Measurements from ENCODE around the gene USP48. TPM values are rescaled to one million over a fixed set of nuclear protein-coding genes. Genes with fewer than 3 reads are reported as not detected.
A peak's percentile ranks its signal among the peaks of the same experiment; 100 is the strongest.

The USP48 gene
- total RNA-seq, 4 donors from 2014 or later: 23.5 to 51.9 (median 39.7) TPM

DNA sequence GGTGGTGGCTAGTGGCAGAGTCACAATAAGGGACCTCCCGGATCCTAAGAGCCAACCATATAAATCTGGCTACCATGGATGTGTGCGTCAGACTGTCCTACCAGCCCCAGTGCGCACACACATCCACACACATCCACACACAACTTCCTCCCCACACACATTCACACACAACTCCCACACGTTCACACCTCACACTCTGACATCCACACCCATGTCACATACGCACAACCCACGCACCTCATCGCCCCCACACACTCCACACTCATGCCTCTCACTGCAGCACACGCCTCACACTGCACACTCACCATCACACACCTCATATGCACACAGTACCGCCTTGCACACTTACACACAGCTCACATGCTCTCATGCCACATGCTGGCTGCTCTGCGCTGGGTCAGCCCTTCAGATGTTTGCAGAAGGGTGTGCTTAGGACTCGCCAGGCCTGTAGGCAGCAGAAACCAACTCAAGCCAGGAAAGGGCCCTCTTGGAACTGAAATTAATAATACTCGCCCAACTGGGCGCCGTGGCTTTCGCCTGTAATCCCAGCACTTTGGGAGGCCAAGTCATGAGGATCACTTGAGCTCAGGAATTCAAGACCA, 32.1 kb upstream of the USP48 start:
- DNase-seq: no peak
- H3K4me3 ChIP-seq: peak overlapping the region in 1 of 4 donors; percentile 64
- H3K36me3 ChIP-seq: no peaks in the 10 kb centered on the region
- H3K4me1 ChIP-seq: peaks cover 0 to 19% (median 5%) of the 10 kb centered on the region in 3 donors
- TF ChIP-seq, protein P1, sequence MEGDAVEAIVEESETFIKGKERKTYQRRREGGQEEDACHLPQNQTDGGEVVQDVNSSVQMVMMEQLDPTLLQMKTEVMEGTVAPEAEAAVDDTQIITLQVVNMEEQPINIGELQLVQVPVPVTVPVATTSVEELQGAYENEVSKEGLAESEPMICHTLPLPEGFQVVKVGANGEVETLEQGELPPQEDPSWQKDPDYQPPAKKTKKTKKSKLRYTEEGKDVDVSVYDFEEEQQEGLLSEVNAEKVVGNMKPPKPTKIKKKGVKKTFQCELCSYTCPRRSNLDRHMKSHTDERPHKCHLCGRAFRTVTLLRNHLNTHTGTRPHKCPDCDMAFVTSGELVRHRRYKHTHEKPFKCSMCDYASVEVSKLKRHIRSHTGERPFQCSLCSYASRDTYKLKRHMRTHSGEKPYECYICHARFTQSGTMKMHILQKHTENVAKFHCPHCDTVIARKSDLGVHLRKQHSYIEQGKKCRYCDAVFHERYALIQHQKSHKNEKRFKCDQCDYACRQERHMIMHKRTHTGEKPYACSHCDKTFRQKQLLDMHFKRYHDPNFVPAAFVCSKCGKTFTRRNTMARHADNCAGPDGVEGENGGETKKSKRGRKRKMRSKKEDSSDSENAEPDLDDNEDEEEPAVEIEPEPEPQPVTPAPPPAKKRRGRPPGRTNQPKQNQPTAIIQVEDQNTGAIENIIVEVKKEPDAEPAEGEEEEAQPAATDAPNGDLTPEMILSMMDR (IDR thresholded peaks at IDR 0.05): no peak
- no peak for TF ChIP-seq POLR2A (IDR thresholded peaks at IDR 0.05)
- 86 to 89% methylated on average over 14 to 15 of the region's 15 CpGs for WGBS, 2 donors
- no peak overlapping the region for H3K27ac ChIP-seq
- H3K27me3 ChIP-seq: peaks cover 0 to 15% (median 1%) of the 10 kb centered on the region in 4 donors
- intact Hi-C loops (cut with DNase I): no loop called here
- no peaks in the 10 kb centered on the region for H3K9me3 ChIP-seq

DNA sequence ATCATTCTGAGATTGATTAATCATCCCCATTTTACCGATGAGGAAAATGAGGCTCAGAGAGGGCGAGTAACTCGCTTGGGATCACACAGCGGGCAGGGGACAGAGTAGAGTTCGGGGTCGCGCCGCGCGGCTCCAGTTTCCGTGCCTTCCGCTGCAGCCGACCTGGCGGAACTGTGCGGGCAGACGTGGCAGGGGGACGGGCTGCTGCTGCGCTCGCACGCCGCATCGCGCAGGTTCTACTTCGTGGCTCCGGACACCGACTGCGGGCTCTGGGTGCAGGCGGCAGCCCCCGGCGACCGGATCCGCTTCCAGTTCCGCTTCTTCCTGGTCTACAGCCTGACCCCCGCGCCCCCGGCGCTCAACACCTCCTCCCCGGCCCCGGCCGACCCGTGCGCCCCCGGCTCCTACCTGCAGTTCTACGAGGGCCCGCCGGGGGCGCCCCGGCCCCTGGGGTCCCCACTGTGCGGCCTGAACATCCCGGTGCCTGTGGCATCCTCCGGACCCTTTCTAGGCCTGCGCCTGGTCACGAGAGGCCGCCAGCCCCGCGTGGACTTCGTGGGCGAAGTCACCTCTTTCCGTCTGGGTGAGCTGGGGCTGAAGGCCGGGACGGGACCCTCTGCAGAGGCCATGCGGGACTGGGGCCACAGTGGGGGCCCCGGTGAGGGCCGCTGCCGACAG, 31.4 kb upstream of the USP48 start:
- H3K9me3 ChIP-seq: no peaks in the 10 kb centered on the region
- H3K4me1 ChIP-seq: peaks cover 0 to 19% (median 5%) of the 10 kb centered on the region in 3 donors
- 5 to 14% methylated on average over 23 to 34 of the region's 65 CpGs for WGBS, 2 donors
- no peak overlapping the region for H3K27ac ChIP-seq
- TF ChIP-seq POLR2A (IDR thresholded peaks at IDR 0.05): no peak
- TF ChIP-seq, protein P1 (IDR thresholded peaks at IDR 0.05): peak in 5 of 6 experiments; percentile 28 to 55 (median 52)
- H3K36me3 ChIP-seq: no peaks in the 10 kb centered on the region
- H3K27me3 ChIP-seq: peaks cover 0 to 15% (median 1%) of the 10 kb centered on the region in 4 donors
- peak overlapping the region; percentile 15 to 64 (median 34) for H3K4me3 ChIP-seq
- DNase-seq: no peak
- intact Hi-C loops (cut with DNase I): no loop called here

- Histone ChIP-seq H3K36me3 (no peaks in the 10 kb centered on the region), H3K27me3 (peaks cover 0 to 15% (median 1%) of the 10 kb centered on the region in 4 donors), H3K4me3 (no peak overlapping the region), H3K9me3 (no peaks in the 10 kb centered on the region), H3K4me1 (peaks cover 0 to 19% (median 5%) of the 10 kb centered on the region in 3 donors), H3K27ac (no peak overlapping the region)
- 88 to 100% methylated on average over 3 of the region's 3 CpGs for WGBS, 2 donors
- no peak for DNase-seq
- no peak for TF ChIP-seq POLR2A (IDR thresholded peaks at IDR 0.05)
- TF ChIP-seq, protein P1 (IDR thresholded peaks at IDR 0.05): no peak
- intact Hi-C loops (cut with DNase I): no loop called here
These were observed 30.6 kb upstream of the USP48 start for GRCh38 chr1:21813542-21813941.

GRCh38 chr1:21811875-21812305, 28.9 kb upstream of the USP48 start, which contains the start of gene LDLRAD2:
LDLRAD2 (plus strand) TSS chr1:21812265; CDS start chr1:21812452, 187 bp downstream.
- TF ChIP-seq POLR2A (IDR thresholded peaks at IDR 0.05): no peak
- TF ChIP-seq, protein P1 (IDR thresholded peaks at IDR 0.05): no peak
- Histone ChIP-seq H3K9me3 (no peaks in the 10 kb centered on the region), H3K27me3 (peaks cover 0 to 15% (median 1%) of the 10 kb centered on the region in 4 donors), H3K4me3 (no peak within 1 kb of the TSS), H3K36me3 (no peaks in the 10 kb centered on the region), H3K4me1 (peaks cover 0 to 19% (median 5%) of the 10 kb centered on the region in 3 donors), H3K27ac (no peak within 1 kb of the TSS)
- DNase-seq: no peak
- WGBS, 2 donors: 56 to 78% methylated on average over 1 to 2 of the region's 2 CpGs
- intact Hi-C loops (cut with DNase I): no loop called here

DNA sequence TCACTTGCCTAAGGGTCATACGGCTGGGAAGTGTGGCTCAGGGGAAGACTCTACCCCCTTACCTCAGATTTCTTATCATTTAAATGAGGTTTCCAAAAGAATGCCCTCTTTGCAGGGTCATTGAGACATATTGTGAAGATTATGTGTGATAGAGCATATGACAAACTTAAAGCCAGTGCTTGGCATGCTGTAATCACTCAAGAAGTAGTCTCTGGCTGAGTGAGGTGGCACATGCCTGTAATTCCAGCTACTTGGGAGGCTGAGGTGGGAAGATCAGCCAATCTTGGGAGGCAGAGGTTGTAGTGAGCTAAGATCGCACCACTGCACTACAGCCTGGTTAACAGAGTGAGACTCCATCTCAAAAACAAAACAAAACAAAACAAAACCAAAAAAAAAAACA, 21.6 kb upstream of the USP48 start:
- Histone ChIP-seq H3K27me3 (no peaks in the 10 kb centered on the region), H3K27ac (no peak overlapping the region), H3K36me3 (no peaks in the 10 kb centered on the region), H3K4me3 (no peak overlapping the region), H3K4me1 (no peaks in the 10 kb centered on the region), H3K9me3 (no peaks in the 10 kb centered on the region)
- WGBS, 2 donors: 85 to 86% methylated on average over 2 of the region's 2 CpGs
- DNase-seq: no peak
- intact Hi-C loops (cut with DNase I): no loop called here
- TF ChIP-seq POLR2A (IDR thresholded peaks at IDR 0.05): no peak
- TF ChIP-seq, protein P1 (IDR thresholded peaks at IDR 0.05): no peak

Measured in esophagus squamous epithelium (tissue), 5 donors.